HG03064 (cell line): Measurements from ENCODE around the gene RBFOX2.
"Not testable (repeated sequence)": the region's sequence is repeated elsewhere in the genome, so short reads cannot be mapped to it uniquely, and the experiment has no call there.

Source experiments
- ATAC-seq: cut with Tn5 transposase; IDR thresholded peaks from one replicate; pipeline ENCODE4 v1.9.1; 2021; ENCODE audit warnings: low read depth; ENCODE audit not compliant: unreplicated experiment

RBFOX2 gene

GRCh38 chr22:36028646-36029405 is at the start of gene RBFOX2:
Gene RBFOX2 (minus strand): TSS chr22:36028824. CDS start chr22:36028425, 399 bp downstream.
- ATAC-seq = no peak

GRCh38 chr22:36077271-36077670 is 48.6 kb upstream of the RBFOX2 start:
- no peak for ATAC-seq

GRCh38 chr22:36075724-36076123 is 47.1 kb upstream of the RBFOX2 start:
- ATAC-seq = no peak

- ATAC-seq = no peak
Observed at GRCh38 chr22:36075230-36075629, 46.6 kb upstream of the RBFOX2 start.

GRCh38 chr22:36073476-36073875 is 44.9 kb upstream of the RBFOX2 start:
- no peak for ATAC-seq

- ATAC-seq = not testable (repeated sequence)
Observed at GRCh38 chr22:36070645-36071044, 42.0 kb upstream of the RBFOX2 start.

GRCh38 chr22:36069368-36069767 is 40.7 kb upstream of the RBFOX2 start:
- no peak for ATAC-seq

GRCh38 chr22:36068776-36069344 is 40.2 kb upstream of the RBFOX2 start:
- no peak for ATAC-seq

- ATAC-seq = no peak
Observed at GRCh38 chr22:36067235-36067558, 38.6 kb upstream of the RBFOX2 start.

GRCh38 chr22:36065775-36066544 is 37.3 kb upstream of the RBFOX2 start:
- ATAC-seq = no peak

GRCh38 chr22:36065462-36065774 is 36.8 kb upstream of the RBFOX2 start:
- ATAC-seq = no peak

- no peak for ATAC-seq
Observed at GRCh38 chr22:36064358-36064757, 35.7 kb upstream of the RBFOX2 start.

GRCh38 chr22:36056980-36057379 is 28.4 kb upstream of the RBFOX2 start:
- ATAC-seq = no peak

GRCh38 chr22:36055376-36056295 is 27.0 kb upstream of the RBFOX2 start:
- no peak for ATAC-seq

GRCh38 chr22:36054446-36054845 is 25.8 kb upstream of the RBFOX2 start:
- not testable (repeated sequence) for ATAC-seq

GRCh38 chr22:36053242-36054147 is 24.9 kb upstream of the RBFOX2 start:
- no peak for ATAC-seq

- no peak for ATAC-seq
Observed at GRCh38 chr22:36052505-36052941, 23.9 kb upstream of the RBFOX2 start.

GRCh38 chr22:36049678-36049997 is 21.0 kb upstream of the RBFOX2 start:
- ATAC-seq = no peak

- no peak for ATAC-seq
Observed at GRCh38 chr22:36048911-36049677, 20.5 kb upstream of the RBFOX2 start.
